GM19035 (cell line): ENCODE measurements around the gene GMDS.

Source experiments
- ATAC-seq: cut with Tn5 transposase; IDR thresholded peaks from one replicate; pipeline ENCODE4 v1.9.1; 2021; ENCODE audit not compliant: unreplicated experiment

The GMDS gene

GRCh38 chr6:1599469-1599868 is 645.9 kb downstream of the GMDS start:
- ATAC-seq: no peak

- no peak for ATAC-seq
These were observed 646.5 kb downstream of the GMDS start for GRCh38 chr6:1598886-1599285.

DNA sequence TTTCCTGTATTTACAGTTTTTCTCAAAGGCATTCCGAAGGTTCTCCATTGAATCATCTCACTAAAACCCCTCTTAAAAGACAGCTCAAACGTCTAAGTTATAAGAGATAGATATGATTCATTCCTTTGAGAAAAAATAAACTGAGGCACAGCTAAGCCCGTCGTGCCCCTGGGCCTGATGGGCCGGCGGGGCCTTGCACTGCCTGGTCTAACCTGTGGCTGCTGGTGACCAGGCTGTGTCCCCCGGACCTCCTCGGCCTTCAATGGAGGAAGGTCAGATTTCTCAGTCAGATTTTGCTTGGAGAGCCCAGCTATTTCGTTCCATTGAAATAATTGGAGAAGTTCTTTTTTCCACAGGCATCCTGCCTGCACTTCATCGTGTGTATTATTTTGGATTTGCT is 647.0 kb downstream of the GMDS start:
- no peak for ATAC-seq

- ATAC-seq: no peak
These were observed 647.5 kb downstream of the GMDS start for GRCh38 chr6:1597924-1598323.

DNA sequence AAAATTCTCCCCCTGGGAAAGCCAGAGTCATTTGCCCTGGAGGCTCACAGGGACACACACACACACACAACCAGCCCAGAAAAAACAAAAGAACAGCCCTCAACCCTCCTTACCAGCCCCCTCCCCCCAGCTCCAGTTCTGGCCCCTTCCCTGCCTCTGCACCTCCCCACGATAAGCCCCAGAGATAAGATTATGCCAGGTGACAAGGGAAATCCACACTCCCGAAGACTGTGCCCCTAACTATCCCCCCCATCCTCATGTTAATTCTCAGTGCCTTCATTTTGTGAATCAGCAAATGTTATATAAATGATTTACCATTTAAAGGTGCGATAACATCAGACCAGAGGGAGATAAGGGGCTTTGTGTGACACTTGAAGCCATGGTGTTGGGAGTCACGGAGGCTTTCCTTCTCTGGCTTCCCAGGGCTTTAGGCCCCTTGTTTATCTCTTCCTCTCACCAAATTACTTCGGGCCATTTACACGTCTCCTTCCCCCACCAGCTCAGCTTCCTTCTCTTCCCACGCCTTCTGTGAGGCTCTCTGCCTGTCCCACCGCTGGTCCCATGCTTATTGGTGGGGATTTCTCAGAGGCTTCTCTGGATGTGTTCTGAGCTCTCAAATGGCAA is 648.2 kb downstream of the GMDS start:
- ATAC-seq: no peak

- no peak for ATAC-seq
These were observed 649.1 kb downstream of the GMDS start for GRCh38 chr6:1596088-1596852.

DNA sequence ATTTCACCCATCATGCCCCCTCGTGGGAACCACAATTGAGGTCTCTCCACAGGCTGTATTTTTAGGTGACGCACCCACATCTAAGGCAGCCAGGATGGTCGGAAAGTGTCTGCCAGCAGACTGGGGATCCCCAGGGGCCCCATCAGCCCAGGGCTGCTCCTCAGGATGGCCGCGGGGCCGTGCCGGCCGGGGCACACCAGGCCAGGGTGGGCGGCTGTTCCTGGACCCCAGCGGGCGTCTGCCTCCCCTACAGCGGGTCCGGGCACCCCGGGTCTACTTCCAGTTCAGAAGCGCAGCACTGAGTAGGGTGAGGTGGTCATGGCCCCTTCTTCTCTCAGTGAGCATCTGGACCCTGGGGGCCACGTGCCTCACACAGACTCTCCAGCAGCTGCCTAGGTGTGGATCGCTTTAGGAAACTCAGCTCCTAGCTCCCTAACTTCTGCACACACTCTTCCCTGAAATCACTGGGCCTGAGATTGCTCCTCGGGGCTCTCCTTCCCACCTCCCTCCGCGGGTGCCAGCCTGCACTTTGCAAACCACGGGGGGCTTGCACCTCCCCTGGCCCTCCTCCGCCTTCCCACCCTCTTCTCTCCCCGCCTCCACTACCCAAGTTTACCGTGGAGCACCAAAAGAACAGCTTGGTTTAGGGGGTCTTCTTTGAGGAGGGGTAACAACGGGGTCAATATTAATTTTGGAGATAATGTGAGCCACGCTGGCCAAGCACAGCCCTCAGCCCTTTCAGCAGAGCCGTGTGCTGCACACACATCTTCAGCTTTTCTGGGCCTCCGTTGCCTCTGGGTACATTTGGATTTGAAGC is 649.9 kb downstream of the GMDS start:
- ATAC-seq: no peak

DNA sequence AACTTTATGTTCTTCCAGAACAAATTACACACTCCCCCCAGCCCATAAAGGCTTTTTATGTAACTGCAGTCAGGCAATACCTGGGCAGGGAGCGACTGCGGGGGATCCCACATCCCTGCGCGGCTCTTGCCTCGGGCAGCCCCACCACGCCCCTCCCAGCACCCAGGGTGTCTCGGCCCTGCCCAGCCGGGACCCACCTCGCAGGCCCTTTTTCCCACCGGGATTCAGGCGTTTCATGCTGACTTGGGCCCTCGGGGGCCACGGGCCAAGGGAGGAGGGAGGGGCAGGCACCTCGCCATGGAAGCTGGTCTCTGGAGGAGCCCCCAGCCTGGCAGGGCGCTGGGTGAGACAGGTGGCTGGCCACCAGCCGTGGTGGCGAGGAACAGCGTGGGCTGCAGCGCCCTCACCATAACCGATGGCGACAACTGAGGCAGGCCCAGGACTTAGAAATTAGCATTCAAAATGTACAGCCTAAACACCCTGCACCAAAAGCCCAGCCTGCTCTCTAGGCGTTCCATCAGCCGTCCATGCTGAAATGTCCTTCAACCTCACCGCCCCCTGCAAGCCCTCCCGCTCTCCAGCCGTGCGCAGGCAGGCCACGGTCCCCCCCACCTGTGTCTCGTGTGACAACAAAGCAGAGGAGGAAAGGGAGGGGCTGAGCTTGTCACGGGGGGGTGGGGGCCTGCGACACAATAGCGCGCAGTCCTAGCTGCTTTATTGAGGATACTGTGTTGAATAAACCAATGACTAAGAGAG is 650.8 kb downstream of the GMDS start:
- no peak for ATAC-seq

DNA sequence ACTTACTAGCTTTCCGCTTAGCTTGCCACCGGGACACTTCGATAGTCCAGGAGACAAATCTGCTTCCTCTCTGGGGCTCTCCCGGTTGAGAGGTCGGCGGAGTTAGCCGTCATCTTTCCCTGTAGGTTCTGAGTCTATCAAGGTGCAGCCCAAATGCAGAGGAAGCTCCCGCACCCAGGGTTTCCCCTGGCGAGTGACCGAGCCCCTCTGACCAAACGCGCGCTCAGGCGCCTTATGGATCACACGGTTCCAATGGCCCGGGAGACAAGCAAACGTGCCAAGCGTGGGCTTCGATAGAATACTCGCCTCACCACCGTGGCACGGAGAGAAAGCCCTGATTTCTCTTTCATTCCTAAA is 651.5 kb downstream of the GMDS start:
- no peak for ATAC-seq

DNA sequence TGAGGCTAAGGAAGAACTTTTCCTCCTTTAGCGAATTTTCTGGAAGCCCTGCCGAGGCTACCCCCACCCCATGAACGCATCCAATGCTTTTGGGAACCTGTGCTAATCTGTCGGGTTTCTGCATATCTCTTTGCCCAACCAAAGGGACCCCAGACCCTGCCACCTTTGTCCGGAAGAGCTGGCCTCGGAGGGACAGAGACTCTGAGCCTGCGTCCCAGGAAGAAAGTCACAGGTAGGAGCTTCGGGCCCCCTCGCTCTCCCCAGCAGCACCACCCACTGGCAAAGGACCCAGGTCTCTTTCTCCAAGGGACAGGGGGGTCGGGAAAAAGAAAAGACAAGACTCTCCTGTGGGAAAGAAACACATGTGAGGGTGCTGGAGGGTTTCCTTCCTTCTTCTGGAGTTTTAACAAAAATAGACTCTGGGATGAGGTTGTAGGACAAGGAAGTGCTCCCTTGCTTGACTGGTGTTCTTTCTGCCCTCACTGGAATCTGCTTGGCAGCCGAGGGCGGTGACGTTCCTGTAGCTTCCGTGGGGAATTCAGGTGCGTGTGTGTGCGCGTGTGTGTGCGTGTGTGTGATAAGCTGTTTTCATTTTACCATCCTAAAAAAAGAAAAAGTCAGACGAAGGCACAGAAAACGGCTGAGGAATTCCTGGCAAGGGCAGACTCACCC is 652.0 kb downstream of the GMDS start:
- ATAC-seq: no peak

DNA sequence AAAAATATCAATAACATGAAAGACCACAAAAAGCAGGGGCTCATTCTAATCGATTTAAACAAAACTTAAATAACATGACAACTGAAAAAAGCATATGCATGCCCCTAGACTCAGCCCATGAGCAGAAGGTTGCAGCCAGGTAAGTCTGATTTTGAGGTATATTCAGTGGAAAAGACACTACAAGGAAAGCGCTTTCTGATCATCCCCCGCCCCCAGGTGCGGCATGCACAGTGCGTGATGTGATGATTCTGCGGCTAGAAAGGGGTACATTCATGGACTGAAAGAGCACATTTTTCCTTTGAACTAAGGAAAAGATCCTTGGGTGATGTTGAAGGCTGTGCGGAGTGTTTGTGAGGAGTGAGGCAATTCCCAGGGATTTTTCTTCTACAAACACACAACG is 652.6 kb downstream of the GMDS start:
- no peak for ATAC-seq

GRCh38 chr6:1591926-1592325 is 653.5 kb downstream of the GMDS start:
- ATAC-seq: no peak

GRCh38 chr6:1591243-1591642 is 654.2 kb downstream of the GMDS start:
- no peak for ATAC-seq

DNA sequence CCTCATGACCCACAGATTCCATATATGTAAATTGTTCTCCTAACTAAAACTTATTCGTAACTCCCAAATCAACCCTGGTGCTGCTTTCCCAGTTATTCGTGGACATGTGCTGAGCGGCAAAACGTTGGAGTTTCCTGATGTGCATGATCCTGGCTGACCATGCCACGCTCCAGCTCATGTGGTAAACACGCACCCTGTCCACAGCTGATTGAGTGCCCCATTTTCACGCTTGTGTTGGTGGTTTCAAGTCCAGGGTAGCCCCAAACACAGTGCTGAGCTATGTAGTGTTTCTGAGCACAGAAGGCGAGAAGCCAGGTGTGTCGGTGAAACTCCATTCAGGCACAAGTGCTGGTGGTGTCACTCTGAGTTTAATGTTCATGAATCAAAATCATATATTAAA is 654.8 kb downstream of the GMDS start:
- no peak for ATAC-seq

GRCh38 chr6:1589208-1589607 is 656.2 kb downstream of the GMDS start:
- no peak for ATAC-seq

- no peak for ATAC-seq
These were observed 657.4 kb downstream of the GMDS start for GRCh38 chr6:1587977-1588376.

- ATAC-seq: no peak
These were observed 657.9 kb downstream of the GMDS start for GRCh38 chr6:1587546-1587945.

DNA sequence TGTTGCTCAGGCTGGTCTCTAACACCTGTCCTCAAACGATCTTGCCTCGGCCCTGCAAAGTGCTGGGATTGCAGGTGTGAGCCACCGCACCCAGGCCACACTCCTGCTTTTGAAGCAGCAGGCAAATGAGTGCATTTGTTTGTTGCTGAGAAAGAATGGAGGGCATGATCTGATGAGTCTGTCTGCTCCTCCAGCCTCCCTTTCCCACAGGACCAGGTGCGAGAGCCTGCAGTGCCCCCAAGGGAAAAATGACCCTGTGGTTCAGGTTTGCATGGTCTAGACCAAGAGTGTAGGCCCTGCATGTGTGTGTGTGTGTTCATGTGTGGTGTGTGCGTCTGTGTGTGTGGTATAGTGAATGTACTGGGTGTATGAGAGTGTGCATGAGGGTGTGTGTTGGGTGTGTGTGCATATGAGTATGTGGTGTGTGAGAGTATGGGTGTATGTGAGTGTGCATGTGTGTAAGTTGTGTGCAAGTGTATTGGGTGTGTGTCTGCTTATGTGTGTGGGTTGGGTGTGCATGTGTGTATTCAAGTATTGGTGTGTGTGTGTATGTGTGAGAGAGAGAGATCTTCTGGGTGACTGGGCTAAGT is 658.4 kb downstream of the GMDS start:
- ATAC-seq: no peak

- ATAC-seq: no peak
These were observed 659.1 kb downstream of the GMDS start for GRCh38 chr6:1586256-1586655.

DNA sequence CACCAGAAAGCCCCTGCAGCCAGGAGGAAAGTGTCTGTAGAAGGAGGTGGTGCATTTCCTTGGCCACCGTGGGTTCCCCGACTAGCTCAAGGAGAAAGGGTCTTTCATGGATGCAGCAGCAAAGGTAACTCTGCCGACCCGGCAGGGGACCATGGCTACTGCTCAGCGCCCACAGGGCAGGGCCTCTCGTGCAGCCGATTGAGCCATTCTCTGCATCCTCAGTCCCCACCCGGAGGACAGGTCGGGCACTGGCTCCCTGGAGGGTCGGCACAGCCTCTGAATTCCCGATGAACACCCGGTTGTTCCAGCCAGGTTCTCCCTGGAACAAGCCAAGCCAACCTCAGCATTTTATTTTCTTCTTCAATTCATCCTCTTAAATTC is 659.7 kb downstream of the GMDS start:
- ATAC-seq: no peak
